ENCODE results near the gene MINK1. TPM values are rescaled to one million over a fixed set of nuclear protein-coding genes. Genes with fewer than 3 reads are reported as not detected.

MINK1 gene
- total and polyA plus RNA-seq, 2 donors (not counting 1 experiment from before 2014, with no cell fraction given), result 109 to 160 TPM

GRCh38 chr17:4945176-4945943 lies 112.2 kb downstream of the MINK1 start:
- Histone ChIP-seq H3K36me3 (replicated peaks in 1 of 2; ENCODE audit: control extremely low read depth in 1 of 2, control insufficient read depth in 1 of 2, extremely low read depth in 1 of 2, insufficient read depth in 2 of 2, low read length in 1 of 2) (peaks cover 0 to 44% of the 10 kb centered on the region in 2 experiments), H3K4me1 (ENCODE audit: control insufficient read depth in 2 of 2, insufficient read depth in 2 of 2, low read length in 2 of 2) (peaks cover 63 to 70% of the 10 kb centered on the region in 2 donors), H3K4me2 (replicated peaks; ENCODE audit: low read depth, low read length, poor library complexity, severe bottlenecking) (peak overlapping the region; percentile 98), H3K9ac (ENCODE audit: low read length) (peak overlapping the region; percentile 38), H3K79me2 (ENCODE audit: control insufficient read depth, insufficient read depth, low read length) (peaks cover 72% of the 10 kb centered on the region), H3K27me3 (replicated peaks in 1 of 4; ENCODE audit: control extremely low read depth in 1 of 4, control insufficient read depth in 3 of 4, insufficient read depth in 4 of 4, low read length in 3 of 4) (no peaks in the 10 kb centered on the region), H3K27ac (ENCODE audit: low read length in 2 of 2) (peak overlapping the region; percentile 32 to 93), H3K9me3 (ENCODE audit: control extremely low read depth in 1 of 3, control insufficient read depth in 2 of 3, insufficient read depth in 1 of 3, low read length in 2 of 3) (no peaks in the 10 kb centered on the region), H3K4me3 (ENCODE audit: control extremely low read depth in 1 of 5, extremely low read depth in 1 of 5, insufficient read depth in 1 of 5, low read depth in 2 of 5, low read length in 4 of 5) (peak overlapping the region in 3 of 5 experiments; percentile 12 to 27 (median 25)), H2AFZ (ENCODE audit: insufficient read depth, low read depth, low read length, poor library complexity, severe bottlenecking) (no peak overlapping the region), H4K20me1 (ENCODE audit: control insufficient read depth, insufficient read depth, low read length, poor library complexity, severe bottlenecking) (peaks cover 43% of the 10 kb centered on the region)
- ChIA-PET CTCF (interaction anchor here (1.2 to 1.3 kb wide), 2 partner anchors 22 to 36 kb away, joined by 3 read pairs; partner anchors contain the start of gene SPAG7), POLR2A (interaction anchor here (1.0 to 2.7 kb wide), 2 partner anchors 22 to 36 kb away, joined by 3 to 9 read pairs; partner anchors contain the start of gene SPAG7)
- intact Hi-C loops (cut with micrococcal nuclease), result loop anchor here (5.0 to 10.0 kb wide), 5 partner anchors 72 to 983 kb away; partner anchors contain the start of genes ATP2A3, MED11 and ZNF594
- no peaks in the 10 kb centered on the region for H3K27me3 Mint-ChIP-seq
- 40% methylated on average over 4 of the region's 7 CpGs for WGBS (ENCODE audit: insufficient coverage)
- peak overlapping the region; percentile 86 for H3K4me3 Mint-ChIP-seq
- TF ChIP-seq, protein P1, sequence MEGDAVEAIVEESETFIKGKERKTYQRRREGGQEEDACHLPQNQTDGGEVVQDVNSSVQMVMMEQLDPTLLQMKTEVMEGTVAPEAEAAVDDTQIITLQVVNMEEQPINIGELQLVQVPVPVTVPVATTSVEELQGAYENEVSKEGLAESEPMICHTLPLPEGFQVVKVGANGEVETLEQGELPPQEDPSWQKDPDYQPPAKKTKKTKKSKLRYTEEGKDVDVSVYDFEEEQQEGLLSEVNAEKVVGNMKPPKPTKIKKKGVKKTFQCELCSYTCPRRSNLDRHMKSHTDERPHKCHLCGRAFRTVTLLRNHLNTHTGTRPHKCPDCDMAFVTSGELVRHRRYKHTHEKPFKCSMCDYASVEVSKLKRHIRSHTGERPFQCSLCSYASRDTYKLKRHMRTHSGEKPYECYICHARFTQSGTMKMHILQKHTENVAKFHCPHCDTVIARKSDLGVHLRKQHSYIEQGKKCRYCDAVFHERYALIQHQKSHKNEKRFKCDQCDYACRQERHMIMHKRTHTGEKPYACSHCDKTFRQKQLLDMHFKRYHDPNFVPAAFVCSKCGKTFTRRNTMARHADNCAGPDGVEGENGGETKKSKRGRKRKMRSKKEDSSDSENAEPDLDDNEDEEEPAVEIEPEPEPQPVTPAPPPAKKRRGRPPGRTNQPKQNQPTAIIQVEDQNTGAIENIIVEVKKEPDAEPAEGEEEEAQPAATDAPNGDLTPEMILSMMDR (IDR thresholded peaks at IDR 0.05), result no peak
- no peak for TF ChIP-seq EZH2 (IDR thresholded peaks at IDR 0.05; ENCODE audit: borderline replicate concordance, insufficient read depth, low read depth, low read length, poor library complexity, severe bottlenecking)
- H3K27ac Mint-ChIP-seq, result peak overlapping the region; percentile 89
- no peaks in the 10 kb centered on the region for H3K9me3 Mint-ChIP-seq (ENCODE audit: insufficient read depth)
- peak; percentile 55 for DNase-seq
- ATAC-seq (ENCODE audit: low read depth), result peak; percentile 12
- H3K4me1 Mint-ChIP-seq, result peaks cover 65% of the 10 kb centered on the region
